WERI-Rb-1 (cell line): ENCODE data around the gene PRSS27.
"Not testable (repeated sequence)": the region's sequence is repeated elsewhere in the genome, so short reads cannot be mapped to it uniquely, and the experiment has no call there.

Experiments used
- DNase-seq: peaks from one replicate; pipeline ENCODE4 v3.0.0-alpha.2; 2020
- H3K27ac ChIP-seq: fragments of 250-450 bp; sonication (Bioruptor Pico); 2 replicates; pipeline ENCODE4 v1.5.1; 2020; ENCODE audit warnings: mild to moderate bottlenecking, moderate library complexity
- H3K27me3 ChIP-seq: fragments of 250-450 bp; sonication (Bioruptor Pico); 2 replicates; pipeline ENCODE4 v1.5.1; 2021; ENCODE audit warnings: mild to moderate bottlenecking, low read depth, moderate library complexity; ENCODE audit not compliant: insufficient read depth, severe bottlenecking
- H3K36me3 ChIP-seq: fragments of 250-450 bp; sonication (Bioruptor Pico); 2 replicates; pipeline ENCODE4 v1.5.1; 2020; ENCODE audit warnings: mild to moderate bottlenecking, moderate library complexity
- H3K4me3 ChIP-seq: 2 replicates; pipeline ENCODE4 v1.5.1; 2011; ENCODE audit warnings: low read depth, mild to moderate bottlenecking, control low read depth, low read length
- H3K9me3 ChIP-seq: fragments of 250-450 bp; sonication (Bioruptor Pico); 2 replicates; pipeline ENCODE4 v1.5.1; 2021; ENCODE audit warnings: mild to moderate bottlenecking, moderate library complexity; ENCODE audit not compliant: severe bottlenecking
- CTCF ChIP-seq: IDR thresholded peaks from 2 replicates; pipeline ENCODE4 v1.5.1; 2011; ENCODE audit warnings: low read depth, mild to moderate bottlenecking, control low read depth, inconsistent platforms, low read length

The PRSS27 gene

DNA sequence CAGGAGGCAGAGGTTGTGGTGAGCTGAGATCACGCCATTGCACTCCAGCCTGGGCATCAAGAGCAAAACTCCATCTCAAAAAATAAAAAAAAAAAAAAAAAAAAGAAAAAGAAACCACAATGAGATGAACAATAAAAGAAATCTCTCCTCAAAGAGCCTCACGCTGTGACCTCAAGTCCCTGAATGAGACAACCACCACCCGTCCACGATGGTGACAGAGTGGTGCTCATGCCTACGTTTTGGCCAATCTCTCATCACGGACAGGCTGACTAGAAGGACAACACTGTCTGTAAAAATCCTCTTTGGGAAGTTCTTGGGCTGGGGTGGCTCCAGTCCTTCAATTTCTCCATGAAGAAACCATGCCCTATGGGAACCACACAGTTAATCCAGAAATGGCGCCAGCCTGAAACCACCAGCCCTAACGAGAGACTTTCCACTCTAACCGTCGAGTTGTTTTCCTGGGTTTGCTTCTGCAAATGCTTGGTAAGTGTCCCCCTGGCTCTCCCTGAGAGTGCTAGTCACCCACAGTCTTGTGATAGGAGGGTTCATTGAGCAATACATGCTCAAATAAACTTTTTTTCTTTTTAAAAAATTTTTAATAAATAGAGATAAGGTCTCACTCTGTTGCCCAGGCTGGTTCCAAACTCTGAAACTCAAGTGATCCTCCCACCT is 15.0 kb upstream of the PRSS27 start:
- H3K4me3 ChIP-seq = no peak overlapping the region
- DNase-seq = no peak
- no peak overlapping the region for H3K27ac ChIP-seq
- no peaks in the 10 kb centered on the region for H3K9me3 ChIP-seq
- no peaks in the 10 kb centered on the region for H3K27me3 ChIP-seq
- no peaks in the 10 kb centered on the region for H3K36me3 ChIP-seq
- no peak for TF ChIP-seq CTCF

DNA sequence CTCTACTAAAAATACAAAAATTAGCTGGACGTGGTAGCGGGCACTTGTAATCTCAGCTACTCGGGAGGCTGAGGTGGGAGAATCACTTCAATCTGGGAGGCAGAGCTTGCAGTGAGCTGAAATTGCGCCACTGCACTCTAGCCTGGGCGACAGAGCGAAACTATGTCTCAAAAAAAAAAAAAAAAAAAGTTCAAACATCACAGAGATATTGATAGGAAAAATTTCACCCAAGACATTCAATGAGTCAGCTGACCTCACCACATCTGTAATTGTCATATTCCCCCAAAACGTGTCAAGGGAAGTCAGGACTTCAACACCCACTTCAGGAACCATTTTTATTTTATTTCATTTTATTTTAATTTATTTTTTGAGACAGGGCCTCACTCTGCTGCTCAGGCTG is 8.0 kb upstream of the PRSS27 start:
- H3K9me3 ChIP-seq = no peaks in the 10 kb centered on the region

GRCh38 chr16:2726923-2727322 is 6.9 kb upstream of the PRSS27 start:
- H3K27me3 ChIP-seq = no peaks in the 10 kb centered on the region
- no peak overlapping the region for H3K27ac ChIP-seq
- no peak for TF ChIP-seq CTCF
- H3K36me3 ChIP-seq = no peaks in the 10 kb centered on the region
- no peak for DNase-seq
- H3K9me3 ChIP-seq = no peaks in the 10 kb centered on the region
- no peak overlapping the region for H3K4me3 ChIP-seq

More for the DNA sequence above, 8.0 kb upstream of the PRSS27 start:
- no peak for TF ChIP-seq CTCF
- Histone ChIP-seq H3K4me3 (no peak overlapping the region), H3K27ac (no peak overlapping the region), H3K27me3 (no peaks in the 10 kb centered on the region), H3K36me3 (no peaks in the 10 kb centered on the region)
- no peak for DNase-seq

GRCh38 chr16:2724816-2725348 is 4.9 kb upstream of the PRSS27 start:
- Histone ChIP-seq H3K9me3 (no peaks in the 10 kb centered on the region), H3K27ac (no peak overlapping the region), H3K4me3 (no peak overlapping the region), H3K27me3 (no peaks in the 10 kb centered on the region), H3K36me3 (no peaks in the 10 kb centered on the region)
- no peak for DNase-seq
- TF ChIP-seq CTCF = no peak

- no peak for DNase-seq
- TF ChIP-seq CTCF = no peak
- H3K36me3 ChIP-seq = no peaks in the 10 kb centered on the region
- no peak overlapping the region for H3K4me3 ChIP-seq
- no peak overlapping the region for H3K27ac ChIP-seq
- H3K9me3 ChIP-seq = no peaks in the 10 kb centered on the region
- no peaks in the 10 kb centered on the region for H3K27me3 ChIP-seq
Observed at GRCh38 chr16:2724088-2724676, 4.2 kb upstream of the PRSS27 start.

DNA sequence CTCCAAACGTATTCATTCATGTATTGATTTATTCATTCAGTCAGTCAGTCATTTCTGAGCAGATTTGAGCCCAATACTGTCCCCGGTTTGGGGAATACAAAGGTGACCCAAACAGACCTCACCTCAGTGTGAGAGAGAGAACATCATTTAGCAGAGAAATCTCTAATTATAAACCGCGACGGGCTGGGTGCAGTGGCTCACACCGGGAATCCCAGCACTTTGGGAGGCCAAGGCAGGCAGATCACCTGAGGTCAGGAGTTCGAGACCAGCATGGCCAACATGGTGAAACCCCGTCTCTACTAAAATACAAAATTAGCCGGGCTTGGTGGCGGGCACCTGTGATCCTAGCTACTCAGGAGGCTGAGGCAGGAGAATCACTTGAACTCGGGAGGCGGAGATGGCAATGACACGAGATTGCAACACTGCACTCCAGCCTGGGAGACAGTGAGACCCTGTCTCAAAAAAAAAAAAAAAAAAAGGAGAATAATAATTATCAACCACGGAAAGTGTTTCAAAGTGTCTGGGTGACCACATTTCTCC is 1.7 kb upstream of the PRSS27 start:
- H3K27ac ChIP-seq = peak overlapping the region; percentile 68
- peak overlapping the region; percentile 28 for H3K4me3 ChIP-seq
- not testable (repeated sequence) for H3K9me3 ChIP-seq, H3K36me3 ChIP-seq, DNase-seq, H3K27me3 ChIP-seq
